ENCODE results near the gene SELENOM.

Gene SELENOM

GRCh38 chr22:31139066-31139465 is 31.7 kb upstream of the SELENOM start:
- TF ChIP-seq EZH2 (optimal IDR thresholded peaks at IDR 0.05; ENCODE audit: low read depth, low read length) = no peak
- TF ChIP-seq EZH2phosphoT487 (IDR thresholded peaks at IDR 0.05; ENCODE audit: low read length) = no peak
- TF ChIP-seq, protein P1, sequence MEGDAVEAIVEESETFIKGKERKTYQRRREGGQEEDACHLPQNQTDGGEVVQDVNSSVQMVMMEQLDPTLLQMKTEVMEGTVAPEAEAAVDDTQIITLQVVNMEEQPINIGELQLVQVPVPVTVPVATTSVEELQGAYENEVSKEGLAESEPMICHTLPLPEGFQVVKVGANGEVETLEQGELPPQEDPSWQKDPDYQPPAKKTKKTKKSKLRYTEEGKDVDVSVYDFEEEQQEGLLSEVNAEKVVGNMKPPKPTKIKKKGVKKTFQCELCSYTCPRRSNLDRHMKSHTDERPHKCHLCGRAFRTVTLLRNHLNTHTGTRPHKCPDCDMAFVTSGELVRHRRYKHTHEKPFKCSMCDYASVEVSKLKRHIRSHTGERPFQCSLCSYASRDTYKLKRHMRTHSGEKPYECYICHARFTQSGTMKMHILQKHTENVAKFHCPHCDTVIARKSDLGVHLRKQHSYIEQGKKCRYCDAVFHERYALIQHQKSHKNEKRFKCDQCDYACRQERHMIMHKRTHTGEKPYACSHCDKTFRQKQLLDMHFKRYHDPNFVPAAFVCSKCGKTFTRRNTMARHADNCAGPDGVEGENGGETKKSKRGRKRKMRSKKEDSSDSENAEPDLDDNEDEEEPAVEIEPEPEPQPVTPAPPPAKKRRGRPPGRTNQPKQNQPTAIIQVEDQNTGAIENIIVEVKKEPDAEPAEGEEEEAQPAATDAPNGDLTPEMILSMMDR (IDR thresholded peaks at IDR 0.05; ENCODE audit: low read length) = no peak
- H3K9me2 ChIP-seq (replicated peaks; ENCODE audit: insufficient read depth, low read length) = no peaks in the 10 kb centered on the region
- no peak overlapping the region for H3K9ac ChIP-seq (ENCODE audit: low read length)

DNA sequence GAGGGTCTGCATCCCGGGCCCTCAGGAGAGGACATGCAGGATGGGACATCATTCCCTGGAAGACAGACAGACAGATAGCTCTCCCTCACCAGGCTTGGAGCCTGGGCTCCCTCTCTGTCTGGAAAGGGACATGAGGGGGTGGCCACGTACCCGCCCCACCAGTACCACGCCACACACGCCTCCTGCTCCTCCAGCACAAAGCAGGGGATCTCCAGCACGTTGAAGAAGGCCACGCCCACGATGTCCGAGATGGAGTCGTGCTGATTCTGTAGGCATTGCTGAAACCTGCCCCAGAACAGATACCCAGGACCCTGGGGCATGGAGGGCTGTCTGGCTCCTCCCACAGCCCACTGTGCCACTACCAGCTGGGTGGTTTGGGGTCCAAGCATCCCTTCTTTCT is 30.8 kb upstream of the SELENOM start:
- Histone ChIP-seq H3K36me3 (replicated peaks; ENCODE audit: insufficient read depth, low read length) (no peaks in the 10 kb centered on the region), H3K4me3 (ENCODE audit: low read length) (no peak overlapping the region)

More at GRCh38 chr22:31139066-31139465, 31.7 kb upstream of the SELENOM start:
- Histone ChIP-seq H3K4me3 (ENCODE audit: low read length) (no peak overlapping the region), H3K36me3 (replicated peaks; ENCODE audit: insufficient read depth, low read length) (no peaks in the 10 kb centered on the region), H4K20me1 (ENCODE audit: insufficient read depth, low read length) (no peaks in the 10 kb centered on the region), H3K9me3 (replicated peaks; ENCODE audit: insufficient read depth, low read length) (no peaks in the 10 kb centered on the region), H3K79me2 (ENCODE audit: low read length) (no peaks in the 10 kb centered on the region), H2AFZ (ENCODE audit: low read length) (no peak overlapping the region), H3F3A (ENCODE audit: insufficient read depth, low read length) (no peaks in the 10 kb centered on the region), H3K4me1 (ENCODE audit: low read length) (no peaks in the 10 kb centered on the region), H3K4me2 (ENCODE audit: low read depth, low read length) (no peak overlapping the region), H3K27me3 (replicated peaks; ENCODE audit: insufficient read depth, low read length) (peaks cover 8% of the 10 kb centered on the region; the same call in 1 of the 2 replicates), H3K27ac (ENCODE audit: low read length) (no peak overlapping the region)
- DNase-seq = no peak

GRCh38 chr22:31137721-31138120 is 30.4 kb upstream of the SELENOM start:
- Histone ChIP-seq H3K36me3 (replicated peaks; ENCODE audit: insufficient read depth, low read length) (no peaks in the 10 kb centered on the region), H2AFZ (ENCODE audit: low read length) (no peak overlapping the region), H3K4me1 (ENCODE audit: low read length) (no peaks in the 10 kb centered on the region), H3F3A (ENCODE audit: insufficient read depth, low read length) (no peaks in the 10 kb centered on the region), H3K79me2 (ENCODE audit: low read length) (no peaks in the 10 kb centered on the region), H3K27ac (ENCODE audit: low read length) (no peak overlapping the region), H3K4me3 (ENCODE audit: low read length) (no peak overlapping the region), H3K27me3 (replicated peaks; ENCODE audit: insufficient read depth, low read length) (peaks cover 5% of the 10 kb centered on the region; the same call in 1 of the 2 replicates), H3K9me2 (replicated peaks; ENCODE audit: insufficient read depth, low read length) (no peaks in the 10 kb centered on the region), H3K9me3 (replicated peaks; ENCODE audit: insufficient read depth, low read length) (no peaks in the 10 kb centered on the region), H4K20me1 (ENCODE audit: insufficient read depth, low read length) (no peaks in the 10 kb centered on the region), H3K9ac (ENCODE audit: low read length) (no peak overlapping the region), H3K4me2 (ENCODE audit: low read depth, low read length) (no peak overlapping the region)
- DNase-seq = no peak
- TF ChIP-seq EZH2phosphoT487 (IDR thresholded peaks at IDR 0.05; ENCODE audit: low read length) = no peak
- TF ChIP-seq, protein P1 (IDR thresholded peaks at IDR 0.05; ENCODE audit: low read length) = no peak
- no peak for TF ChIP-seq EZH2 (optimal IDR thresholded peaks at IDR 0.05; ENCODE audit: low read depth, low read length)

More for the DNA sequence above, 30.8 kb upstream of the SELENOM start:
- Histone ChIP-seq H3K4me1 (ENCODE audit: low read length) (no peaks in the 10 kb centered on the region), H3K27me3 (replicated peaks; ENCODE audit: insufficient read depth, low read length) (peaks cover 6% of the 10 kb centered on the region; the same call in 1 of the 2 replicates), H2AFZ (ENCODE audit: low read length) (no peak overlapping the region), H3K4me2 (ENCODE audit: low read depth, low read length) (no peak overlapping the region), H3K9me3 (replicated peaks; ENCODE audit: insufficient read depth, low read length) (no peaks in the 10 kb centered on the region), H3K79me2 (ENCODE audit: low read length) (no peaks in the 10 kb centered on the region), H3K9ac (ENCODE audit: low read length) (no peak overlapping the region), H3F3A (ENCODE audit: insufficient read depth, low read length) (no peaks in the 10 kb centered on the region), H4K20me1 (ENCODE audit: insufficient read depth, low read length) (no peaks in the 10 kb centered on the region), H3K9me2 (replicated peaks; ENCODE audit: insufficient read depth, low read length) (no peaks in the 10 kb centered on the region), H3K27ac (ENCODE audit: low read length) (no peak overlapping the region)
- TF ChIP-seq, protein P1 (IDR thresholded peaks at IDR 0.05; ENCODE audit: low read length) = no peak
- TF ChIP-seq EZH2phosphoT487 (IDR thresholded peaks at IDR 0.05; ENCODE audit: low read length) = no peak
- TF ChIP-seq EZH2 (optimal IDR thresholded peaks at IDR 0.05; ENCODE audit: low read depth, low read length) = no peak
- DNase-seq = no peak
